Stimulated activated CD8-positive, alpha-beta memory T cell treated with anti-CD3 and anti-CD28 coated beads, Interleukin-15, amount 100 ng/mL, for 24 hours (primary cell): Measurements from ENCODE around the gene TAOK2.

ENCODE experiments used
- DNase-seq: peaks from one replicate; pipeline ENCODE4 v3.0.0-alpha.2; 2020; ENCODE audit warnings: low read depth

TAOK2 gene

GRCh38 chr16:29963021-29963743 lies 10.5 kb upstream of the TAOK2 start:
- DNase-seq: no peak

- no peak for DNase-seq
Observed at GRCh38 chr16:29968205-29968604, 5.5 kb upstream of the TAOK2 start.

- no peak for DNase-seq
Observed at GRCh38 chr16:29971304-29971703, 2.4 kb upstream of the TAOK2 start.

- no peak for DNase-seq
Observed at GRCh38 chr16:29972500-29972899, 1.2 kb upstream of the TAOK2 start.

- DNase-seq: no peak
Observed at GRCh38 chr16:29972992-29973383, 680 bp upstream of the TAOK2 start.

GRCh38 chr16:29974291-29975133 lies 844 bp downstream of the TAOK2 start:
- DNase-seq: no peak

GRCh38 chr16:29975134-29975538 lies 1.5 kb downstream of the TAOK2 start:
- no peak for DNase-seq

- no peak for DNase-seq
Observed at GRCh38 chr16:29975811-29976511, 2.3 kb downstream of the TAOK2 start.

- DNase-seq: no peak
Observed at GRCh38 chr16:29977063-29977825, 3.6 kb downstream of the TAOK2 start.

GRCh38 chr16:29978081-29978480 lies 4.4 kb downstream of the TAOK2 start:
- no peak for DNase-seq

GRCh38 chr16:29978564-29979270 lies 5.0 kb downstream of the TAOK2 start:
- DNase-seq: no peak

- no peak for DNase-seq
Observed at GRCh38 chr16:29982560-29983419, 9.1 kb downstream of the TAOK2 start.

GRCh38 chr16:29983420-29984136 lies 9.9 kb downstream of the TAOK2 start:
- DNase-seq: no peak

- DNase-seq: no peak
Observed at GRCh38 chr16:29984137-29984763, 10.6 kb downstream of the TAOK2 start.

- DNase-seq: no peak
Observed at GRCh38 chr16:29984764-29985147, 11.1 kb downstream of the TAOK2 start.

- no peak for DNase-seq
Observed at GRCh38 chr16:29985271-29985811, 11.7 kb downstream of the TAOK2 start.

GRCh38 chr16:29986231-29986630 lies 12.6 kb downstream of the TAOK2 start:
- no peak for DNase-seq

- DNase-seq: no peak
Observed at GRCh38 chr16:29986931-29987330, 13.3 kb downstream of the TAOK2 start.
